GM03348 (cell line): ENCODE data around the gene SLC6A14.

Experiments
- DNase-seq: peaks from one replicate; pipeline ENCODE4 v3.0.0; 2012; ENCODE audit warnings: low spot score

The SLC6A14 gene

GRCh38 chrX:116436358-116436816, at the start of gene SLC6A14:
TSS of gene SLC6A14 (plus strand) at chrX:116436606. CDS start at chrX:116436710, 104 bp downstream.
- DNase-seq = no peak

- DNase-seq = no peak
These were observed 40.7 kb upstream of the SLC6A14 start for GRCh38 chrX:116395752-116396151.

- no peak for DNase-seq
These were observed 36.7 kb upstream of the SLC6A14 start for GRCh38 chrX:116399681-116400080.

- no peak for DNase-seq
These were observed 27.2 kb upstream of the SLC6A14 start for GRCh38 chrX:116409219-116409618.

GRCh38 chrX:116413273-116413672, 23.1 kb upstream of the SLC6A14 start:
- no peak for DNase-seq

- DNase-seq = no peak
These were observed 19.2 kb upstream of the SLC6A14 start for GRCh38 chrX:116417214-116417613.

- DNase-seq = no peak
These were observed 18.4 kb upstream of the SLC6A14 start for GRCh38 chrX:116417968-116418367.

- DNase-seq = no peak
These were observed 8.4 kb upstream of the SLC6A14 start for GRCh38 chrX:116427978-116428377.

- no peak for DNase-seq
These were observed 809 bp upstream of the SLC6A14 start for GRCh38 chrX:116435597-116435996.

- no peak for DNase-seq
These were observed 12.8 kb downstream of the SLC6A14 start for GRCh38 chrX:116449156-116449555.

GRCh38 chrX:116462822-116463221, 26.4 kb downstream of the SLC6A14 start, which contains the start of gene CT83:
TSS of gene CT83 (minus strand) at chrX:116462976. CDS start at chrX:116462856, 120 bp downstream.
- no peak for DNase-seq

- DNase-seq = no peak
These were observed 43.7 kb downstream of the SLC6A14 start for GRCh38 chrX:116480059-116480458.

- peak; percentile 2 for DNase-seq
These were observed 53.7 kb downstream of the SLC6A14 start for GRCh38 chrX:116490104-116490503.

- DNase-seq = no peak
These were observed 56.9 kb downstream of the SLC6A14 start for GRCh38 chrX:116493271-116493670.

GRCh38 chrX:116499780-116500179, 63.4 kb downstream of the SLC6A14 start:
- no peak for DNase-seq
